NCI-H526 treated with DMSO at 0.1 percent for 48 hours (cell line): ENCODE measurements around the gene NBEAL2.
"Not testable (repeated sequence)": the region's sequence is repeated elsewhere in the genome, so short reads cannot be mapped to it uniquely, and the experiment has no call there.

Source experiments
- DNase-seq: peaks from one replicate; lab custom pipeline; 2025; lab: John Stamatoyannopoulos, UW

NBEAL2 gene

DNA sequence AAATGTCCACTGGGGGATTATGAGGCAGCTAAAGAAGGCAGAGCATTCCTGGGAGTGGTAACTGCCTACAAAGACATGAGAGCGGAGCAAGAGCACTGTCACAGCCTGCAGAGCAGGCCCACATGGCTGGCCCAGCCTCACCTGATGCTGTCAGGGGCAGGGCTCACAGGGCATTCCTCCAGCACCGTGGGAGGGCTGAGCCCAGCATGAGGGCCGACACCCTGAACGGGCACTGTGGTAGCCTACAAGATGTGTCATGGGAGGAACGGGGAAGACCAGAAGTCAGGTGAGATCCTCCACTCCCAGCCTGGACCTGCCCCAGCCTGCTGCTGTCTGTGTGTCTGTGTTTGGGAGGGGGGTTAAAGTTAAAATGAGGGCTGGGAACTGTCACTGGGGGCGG is 33.0 kb upstream of the NBEAL2 start:
- DNase-seq = no peak

DNA sequence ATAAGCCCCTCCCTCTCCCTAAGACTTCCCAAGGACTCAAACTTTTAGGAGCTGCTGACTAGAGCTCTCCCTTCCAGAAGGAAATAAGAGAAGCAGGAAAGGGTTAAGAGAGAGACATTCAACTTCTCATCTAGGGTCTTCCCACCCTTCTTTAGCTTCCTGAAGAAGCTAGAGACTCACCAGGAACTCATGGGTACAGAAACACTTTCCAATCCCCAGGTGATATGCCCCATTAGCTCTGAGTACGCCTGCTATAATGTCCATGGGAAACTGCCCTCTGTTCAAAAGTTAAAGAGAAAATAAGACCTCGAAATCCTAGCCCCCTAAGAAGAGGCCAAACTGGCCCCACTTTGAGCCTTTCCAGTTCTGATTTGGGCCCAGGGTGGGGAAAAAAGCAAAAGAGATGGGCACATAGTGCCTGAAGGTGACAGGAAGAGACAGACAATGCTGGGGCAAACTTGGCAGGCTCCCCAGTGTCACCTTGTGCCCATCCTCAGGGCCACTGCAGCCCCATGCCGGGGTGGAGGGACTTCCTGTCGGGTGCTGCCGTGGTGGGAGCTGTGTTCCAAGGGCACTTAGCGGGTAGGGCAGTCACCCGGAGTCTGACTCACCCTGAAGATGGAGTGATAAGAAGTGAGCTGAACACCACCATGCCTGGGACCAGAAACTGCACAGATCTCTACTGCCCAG is 32.5 kb upstream of the NBEAL2 start:
- no peak for DNase-seq

DNA sequence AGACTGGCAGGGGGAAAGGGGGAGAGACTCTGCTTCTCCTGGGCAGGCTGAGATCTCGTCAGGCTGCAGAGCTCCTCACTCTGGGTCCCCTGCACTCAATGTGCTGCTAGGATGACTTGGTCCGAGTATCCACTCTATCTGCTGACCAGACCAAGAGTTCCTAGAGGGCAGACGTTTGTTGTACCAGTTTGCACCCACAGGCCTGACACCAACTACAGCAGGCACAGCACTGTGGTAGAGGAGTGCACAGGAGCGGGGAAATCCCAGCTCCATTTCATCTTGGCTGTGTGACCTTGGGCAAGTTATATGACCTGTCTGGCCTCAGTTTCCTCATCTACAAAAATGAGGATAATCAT is 31.9 kb upstream of the NBEAL2 start:
- DNase-seq = no peak

DNA sequence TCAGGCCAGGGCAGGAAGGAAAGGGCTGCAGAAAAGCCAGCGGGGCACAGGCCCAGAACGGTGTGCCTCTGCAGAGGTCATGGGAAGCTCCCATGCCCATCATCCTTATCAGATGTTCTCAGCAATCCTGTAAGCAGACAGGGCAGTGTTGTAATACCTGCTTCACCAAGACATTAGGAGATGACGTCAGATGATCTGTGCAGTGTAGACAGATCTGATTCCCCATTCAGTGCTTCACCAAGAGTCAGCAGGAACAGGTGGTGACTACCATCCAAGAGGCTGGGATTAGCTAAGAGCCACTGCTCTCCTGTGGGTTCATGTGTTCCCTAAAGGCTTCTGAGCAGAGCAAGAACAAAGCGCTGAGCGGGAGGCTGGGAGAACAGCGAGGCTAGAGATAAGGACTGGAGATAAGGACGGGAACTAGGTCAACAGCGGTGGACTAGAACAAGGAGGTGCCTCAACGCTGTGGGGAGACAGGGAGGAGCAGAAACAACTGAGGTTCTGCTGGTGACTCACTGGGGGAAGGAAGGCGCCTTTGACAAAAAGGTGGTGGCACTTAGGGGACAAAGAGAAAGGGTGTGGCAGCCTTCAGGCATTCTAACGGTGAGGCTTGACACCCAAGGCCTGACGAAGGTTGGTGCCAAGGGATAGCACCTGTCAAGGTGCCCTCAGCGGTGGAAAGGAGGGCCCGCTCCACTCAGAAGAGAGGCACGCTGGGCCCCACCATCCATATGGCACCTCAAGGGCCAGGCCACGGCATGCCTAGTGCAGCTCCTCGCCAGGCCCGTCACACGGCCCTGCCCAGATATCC is 31.3 kb upstream of the NBEAL2 start:
- no peak for DNase-seq

DNA sequence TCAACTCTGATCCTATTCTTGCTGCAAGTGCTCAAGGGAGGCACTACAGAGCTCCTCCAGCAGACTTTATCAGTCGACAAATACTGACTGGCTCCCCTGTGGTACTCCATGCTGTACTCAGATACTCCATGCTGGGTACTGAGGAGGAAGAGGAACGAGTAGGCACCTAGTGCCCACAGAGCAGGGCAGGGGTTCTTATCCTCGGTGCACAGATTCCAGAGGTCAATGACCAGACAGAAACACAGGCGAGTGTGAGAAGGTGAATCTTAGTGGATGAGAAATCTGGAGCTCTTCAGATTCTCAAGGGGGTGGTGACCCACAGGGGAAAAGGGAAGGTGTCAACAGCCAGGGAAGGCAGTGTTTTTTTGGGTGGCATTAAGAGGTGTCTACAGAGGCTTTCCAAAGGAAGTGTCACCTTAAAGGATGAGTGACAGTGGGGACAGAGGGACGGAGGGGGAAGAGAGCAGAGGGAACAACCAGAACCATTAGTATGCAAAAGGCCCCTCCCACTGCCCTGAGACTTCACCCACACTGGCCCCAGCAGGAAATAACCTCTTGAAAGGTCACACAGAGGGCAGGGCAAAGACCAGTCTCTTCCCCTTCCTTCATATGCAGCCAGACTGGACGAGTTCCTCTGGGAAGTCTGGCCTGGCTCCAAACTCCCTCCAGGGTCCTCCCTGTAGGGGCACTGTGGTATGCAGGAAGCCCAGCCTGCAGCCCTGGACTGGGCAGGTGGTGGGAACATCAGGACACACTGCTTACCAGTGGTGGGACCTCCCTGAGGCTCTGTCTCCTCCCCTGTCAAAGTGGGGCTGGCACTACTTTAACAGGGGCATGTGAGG is 30.4 kb upstream of the NBEAL2 start:
- DNase-seq = no peak

DNA sequence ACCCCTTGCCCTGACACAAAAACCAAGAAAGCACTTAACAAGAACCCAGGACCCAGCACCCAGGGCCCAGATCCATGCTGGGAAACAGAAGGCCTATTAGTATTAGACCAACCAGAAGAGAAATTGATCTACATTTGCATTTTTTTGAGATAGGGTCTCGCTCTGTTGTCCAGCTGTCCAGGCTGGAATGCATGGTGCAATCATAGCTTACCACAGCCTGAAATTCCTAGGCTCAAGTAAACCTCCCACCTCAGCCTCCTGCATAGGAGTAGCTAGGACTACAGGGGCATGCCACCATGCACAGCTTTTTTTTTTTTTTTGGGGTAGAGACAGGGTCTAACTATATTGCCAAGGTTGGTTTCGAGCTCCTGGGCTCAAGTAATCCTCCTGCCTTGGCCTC is 29.3 kb upstream of the NBEAL2 start:
- no peak for DNase-seq

DNA sequence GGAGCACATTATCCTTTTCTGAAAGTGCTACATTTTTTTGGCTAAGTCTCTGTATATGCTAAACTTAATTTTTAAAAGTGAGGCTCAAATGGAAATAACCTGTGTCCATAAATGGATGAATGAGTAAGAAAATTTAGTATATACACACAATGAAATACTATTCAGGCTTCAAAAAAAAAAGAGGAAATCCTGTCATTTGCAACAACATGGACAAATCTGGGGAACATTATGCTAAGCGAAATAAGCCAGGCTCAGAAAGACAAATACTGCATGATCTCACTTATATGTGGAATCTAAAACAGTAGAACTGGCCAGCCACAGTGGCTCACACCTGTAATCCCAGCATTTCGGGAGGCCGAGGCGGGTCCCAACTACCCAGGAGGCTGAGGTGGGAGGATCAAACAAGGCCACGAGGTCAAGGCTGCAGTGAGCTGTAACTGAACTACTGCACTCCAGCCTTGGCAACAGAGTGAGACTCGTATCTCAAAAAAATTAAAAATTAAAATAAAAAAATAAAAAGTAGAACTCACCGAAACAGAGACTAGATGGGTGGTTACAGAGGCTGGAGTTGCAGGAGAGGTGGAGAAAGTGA is 28.7 kb upstream of the NBEAL2 start:
- DNase-seq = no peak

DNA sequence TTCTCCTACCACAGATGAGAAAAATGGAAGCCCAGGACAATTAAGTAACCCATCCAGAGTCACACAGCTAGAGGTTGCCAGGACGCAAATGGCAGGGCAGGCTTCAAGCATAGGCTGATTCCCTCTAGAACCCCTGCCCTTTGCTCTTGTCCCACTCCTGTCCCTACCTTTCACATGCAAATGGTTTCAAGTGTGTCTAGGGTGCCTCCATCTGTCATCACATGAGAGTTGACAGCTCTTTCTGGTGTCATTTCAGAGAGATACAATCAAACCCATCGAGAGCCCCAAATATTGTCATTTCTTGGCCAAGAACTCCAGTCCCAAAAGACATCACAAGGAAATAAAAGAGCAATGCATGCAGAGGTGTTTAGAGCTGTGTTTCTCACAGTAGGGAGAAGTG is 26.7 kb upstream of the NBEAL2 start:
- no peak for DNase-seq

DNA sequence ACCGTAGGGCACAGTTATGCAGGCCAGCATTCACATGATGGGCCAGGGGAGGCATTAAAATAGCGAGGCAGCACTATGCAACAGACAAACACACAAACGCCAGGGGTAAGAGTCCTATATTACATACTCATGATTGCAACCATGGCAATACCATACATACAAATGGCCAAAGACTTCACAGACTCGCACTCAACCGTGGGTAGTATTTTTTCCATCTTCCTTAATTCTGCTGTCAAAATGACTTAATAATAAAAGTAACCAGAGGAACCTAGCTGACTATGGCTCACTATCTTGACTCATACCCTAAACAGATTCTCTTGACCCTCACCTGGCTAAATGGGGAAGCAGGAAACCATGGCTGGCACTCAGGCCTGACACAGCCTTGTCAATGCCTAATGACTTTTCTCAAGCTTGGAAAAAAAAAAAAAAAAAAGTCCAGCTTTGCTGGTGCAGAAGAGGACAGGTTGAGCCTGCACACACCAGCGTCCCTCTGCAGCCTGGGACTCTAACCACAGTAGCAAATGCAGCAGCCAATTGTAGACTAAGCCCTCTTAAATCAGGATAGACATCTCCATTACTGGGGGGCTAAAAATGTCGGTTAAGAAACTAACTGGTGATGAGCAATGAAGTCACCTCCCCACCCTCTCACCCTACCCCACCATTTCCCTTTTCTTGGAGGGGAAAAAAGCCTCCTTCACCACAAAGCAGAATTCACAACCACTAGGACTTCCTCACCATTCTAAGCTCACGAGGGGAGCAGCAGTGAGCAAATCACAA is 26.0 kb upstream of the NBEAL2 start:
- DNase-seq = no peak

DNA sequence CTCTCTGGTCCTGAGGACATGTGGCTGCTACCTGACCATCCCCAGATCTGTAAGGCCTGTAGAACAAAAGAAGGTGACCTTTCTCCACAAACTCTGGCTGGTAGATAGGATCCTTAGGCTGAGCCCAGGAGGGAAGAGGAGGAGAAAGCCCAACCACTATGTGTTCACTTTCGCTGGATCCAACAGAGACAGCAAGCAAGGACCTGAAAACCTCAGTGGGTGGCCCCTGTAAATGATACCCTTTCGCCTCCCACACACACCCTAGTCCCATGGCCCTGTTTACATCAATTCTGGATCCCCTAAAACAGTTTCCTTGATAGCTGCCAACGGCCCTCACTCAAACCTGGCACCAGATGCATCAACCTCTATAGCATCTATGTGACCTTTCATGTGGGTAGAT is 25.3 kb upstream of the NBEAL2 start:
- no peak for DNase-seq

DNA sequence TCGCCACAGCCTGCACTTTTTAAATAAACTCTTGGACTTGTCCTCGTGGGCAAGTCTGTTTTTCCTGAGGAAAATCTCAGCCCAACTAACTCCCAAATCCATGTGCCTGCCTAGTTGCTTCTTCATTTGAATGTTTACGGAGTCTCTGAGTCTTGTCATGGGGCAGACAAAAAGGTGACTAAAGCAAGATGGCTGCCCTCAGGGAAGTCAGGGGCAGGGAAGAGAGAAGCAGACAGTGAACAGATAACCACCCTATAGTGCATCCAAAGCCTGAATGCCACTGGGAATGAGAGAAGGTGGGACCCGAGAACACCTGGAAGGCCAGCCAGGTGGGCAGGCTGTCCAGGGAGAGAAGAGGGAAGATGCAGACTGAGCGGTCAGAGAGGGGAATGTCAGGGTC is 24.3 kb upstream of the NBEAL2 start:
- no peak for DNase-seq

DNA sequence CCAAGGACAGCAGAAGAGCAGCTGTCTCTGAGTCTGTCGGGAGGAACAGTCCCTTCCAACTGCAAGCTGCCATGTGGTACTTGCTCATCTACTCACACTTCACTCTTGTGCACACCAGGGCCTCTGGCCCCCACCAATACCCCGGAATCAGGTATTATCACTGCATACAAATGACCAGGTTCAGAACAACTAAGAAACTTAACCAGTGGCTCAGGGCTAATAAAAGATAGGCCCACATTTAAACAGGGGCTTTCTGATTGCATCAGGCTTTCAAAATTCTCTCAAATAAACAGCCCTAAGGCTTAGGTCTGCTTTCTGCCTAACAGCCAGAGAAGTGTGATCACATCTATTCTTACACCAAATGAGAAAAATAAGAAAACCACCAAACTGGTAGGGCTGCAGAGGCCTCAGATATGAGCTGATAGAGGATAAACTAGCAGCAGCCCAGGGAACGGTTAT is 23.6 kb upstream of the NBEAL2 start:
- no peak for DNase-seq

DNA sequence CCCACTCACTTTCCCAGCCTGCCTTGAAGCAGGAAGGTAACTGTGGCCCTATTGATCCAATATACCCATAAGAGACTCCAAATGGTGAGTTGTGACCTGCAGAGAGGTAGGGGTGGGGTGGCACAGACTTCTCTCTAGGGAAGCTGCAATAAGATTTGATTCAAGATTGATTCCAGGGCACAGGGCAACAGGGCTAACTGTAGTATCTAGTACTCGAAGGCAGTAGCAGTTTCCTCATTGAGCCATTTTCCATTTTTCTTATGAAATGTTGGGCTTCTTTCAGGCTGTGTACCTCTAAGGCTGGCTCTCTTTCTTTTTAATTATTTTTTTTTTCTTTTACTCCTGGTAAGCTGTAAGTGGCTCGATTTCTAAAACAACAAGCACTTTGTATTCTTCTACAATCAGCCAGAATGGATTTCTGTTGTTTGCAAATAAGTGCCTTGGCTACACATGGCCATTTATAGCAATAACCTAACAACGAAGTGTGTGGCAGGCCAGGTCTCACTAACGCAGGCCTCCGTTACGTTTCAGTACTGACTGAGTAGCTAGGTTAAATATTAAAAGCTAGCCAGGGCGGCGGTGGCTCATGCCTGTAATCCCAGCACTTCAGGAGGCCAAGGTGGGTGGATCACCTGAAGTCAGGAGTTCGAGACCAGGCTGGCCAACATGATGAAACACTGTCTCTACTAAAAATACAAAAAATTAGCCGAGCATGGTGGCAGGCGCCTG is 22.2 kb upstream of the NBEAL2 start:
- no peak for DNase-seq

DNA sequence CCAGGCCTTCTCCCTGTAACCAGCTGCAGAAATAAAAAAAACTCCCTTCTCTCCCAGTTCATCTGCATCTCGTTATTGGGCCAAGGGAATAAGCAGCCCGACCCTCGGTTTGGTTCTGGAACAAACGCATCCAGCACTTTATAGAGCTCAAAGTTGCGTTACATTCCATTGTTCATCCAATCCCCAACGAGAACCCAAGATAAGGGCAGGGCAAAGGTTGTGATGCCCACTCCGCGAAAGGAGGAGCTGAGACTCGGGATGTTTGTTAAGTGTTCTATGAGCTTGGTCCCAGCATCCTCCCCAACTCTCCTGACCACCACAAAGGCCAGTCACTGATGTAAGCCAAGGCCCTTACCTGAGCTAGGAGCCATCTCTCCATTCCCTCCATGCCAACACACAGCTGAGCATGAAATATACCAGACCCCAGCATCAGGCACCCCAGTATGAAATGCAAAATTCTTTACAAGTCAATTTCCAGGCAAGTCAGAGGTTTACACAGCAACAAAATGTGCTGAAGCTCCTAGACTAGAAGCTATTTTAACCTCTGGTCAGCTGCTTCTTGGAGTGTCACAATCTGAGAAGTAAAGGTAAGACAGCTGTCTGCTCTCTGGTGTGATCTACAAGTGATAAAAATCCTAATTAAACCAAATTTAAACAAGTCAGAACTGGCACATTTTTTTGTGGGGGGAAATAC is 20.9 kb upstream of the NBEAL2 start:
- DNase-seq = no peak

DNA sequence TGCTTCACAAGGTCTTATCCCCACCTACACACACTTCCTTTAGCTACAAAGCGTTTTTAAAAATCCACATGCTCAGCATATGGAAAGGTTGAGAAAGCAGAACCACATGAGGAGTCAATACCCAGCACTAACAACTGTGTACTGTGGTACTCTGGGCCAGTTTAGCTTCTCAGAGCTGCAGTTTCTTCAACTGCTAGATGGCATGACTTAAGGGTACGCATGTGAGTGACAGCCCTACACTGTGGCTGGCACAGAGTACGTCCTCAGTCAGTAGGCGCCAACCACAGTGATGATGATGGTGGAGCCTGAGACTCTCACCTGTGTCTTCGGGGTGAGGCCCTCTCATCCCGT is 20.3 kb upstream of the NBEAL2 start:
- no peak for DNase-seq

DNA sequence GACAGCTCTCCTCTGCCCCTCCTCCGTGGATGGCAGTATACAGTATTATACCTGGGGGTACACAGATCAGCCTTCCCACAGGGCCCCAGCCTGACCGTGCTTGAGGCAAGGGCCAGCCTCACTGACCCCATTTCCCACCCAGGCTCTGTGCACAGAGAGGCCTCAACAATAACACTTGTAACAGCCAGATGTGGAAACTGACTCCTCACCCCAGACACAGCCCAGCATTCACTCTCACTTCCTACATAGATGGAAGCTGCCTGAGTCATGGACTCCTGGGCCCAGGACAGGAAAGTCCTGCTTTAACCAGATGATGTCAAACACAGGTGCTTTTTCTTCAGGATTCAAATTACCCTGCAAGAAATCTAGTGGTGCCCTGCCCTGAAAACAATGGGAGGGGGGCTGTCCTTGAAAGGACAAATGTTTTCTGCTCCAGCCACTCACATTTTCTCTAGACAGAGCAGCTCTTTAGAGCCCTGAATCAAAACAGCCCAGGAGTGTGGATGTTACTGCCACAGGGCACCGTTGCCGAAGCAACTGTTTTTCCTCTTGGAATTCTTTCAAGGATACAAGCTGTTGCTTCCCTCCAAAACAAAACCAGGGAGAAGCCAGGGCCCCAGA is 19.3 kb upstream of the NBEAL2 start:
- DNase-seq = no peak

DNA sequence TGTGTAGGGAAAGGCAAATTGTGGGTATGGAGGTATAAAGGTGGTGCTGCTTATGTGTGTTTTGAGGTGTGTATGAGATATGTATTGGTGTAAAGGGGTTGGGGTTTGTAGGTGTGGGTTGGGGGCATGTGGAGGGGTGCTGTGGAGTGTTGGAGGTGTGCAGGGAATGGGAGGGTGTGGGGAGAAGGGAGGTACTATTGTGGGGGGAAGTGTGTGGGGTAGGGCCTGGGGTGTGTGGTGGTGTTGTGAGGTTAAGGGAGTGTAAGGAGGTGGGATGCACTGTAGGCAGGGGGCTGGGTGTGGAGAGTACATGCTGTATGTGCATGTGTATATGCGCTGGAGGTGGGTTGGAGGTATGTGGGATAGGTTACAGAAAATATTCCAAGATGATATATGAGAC is 18.6 kb upstream of the NBEAL2 start:
- no peak for DNase-seq

DNA sequence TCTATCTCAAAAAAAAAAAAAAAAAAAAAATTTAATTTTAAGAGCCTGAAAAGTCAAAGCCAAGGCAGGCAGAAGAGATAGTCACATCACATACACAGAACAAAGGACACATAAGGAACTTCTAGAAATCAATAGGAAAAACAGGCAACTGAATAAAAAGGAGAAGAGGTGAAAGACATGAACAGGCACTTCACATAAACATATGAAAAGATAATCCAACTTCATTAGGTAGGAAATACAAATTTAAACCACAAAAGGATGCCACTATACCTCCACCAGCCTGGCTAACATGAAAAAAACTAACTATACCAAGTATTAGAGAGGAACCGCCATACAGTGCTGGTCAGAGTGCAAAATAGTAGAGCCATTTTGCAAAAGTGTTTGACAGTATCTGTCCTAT is 17.0 kb upstream of the NBEAL2 start:
- DNase-seq = no peak

DNA sequence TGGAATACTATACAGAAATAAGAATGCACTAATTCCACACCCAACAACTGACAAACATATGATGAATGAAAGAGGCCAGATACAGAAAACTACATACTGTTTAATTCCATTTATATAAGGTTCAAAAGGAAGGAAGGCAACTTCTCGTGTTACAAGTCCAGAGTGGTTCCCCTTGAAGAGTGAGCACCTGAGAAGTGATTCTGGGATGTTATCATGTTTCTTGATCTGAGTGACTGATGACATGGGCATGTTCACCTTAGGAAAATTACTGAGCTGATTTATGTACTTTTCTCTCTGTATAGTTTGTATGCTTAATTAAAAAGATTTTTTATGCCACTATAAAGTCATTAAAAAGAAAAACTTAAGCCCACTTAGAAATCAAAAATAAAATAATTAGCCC is 16.5 kb upstream of the NBEAL2 start:
- DNase-seq = no peak

DNA sequence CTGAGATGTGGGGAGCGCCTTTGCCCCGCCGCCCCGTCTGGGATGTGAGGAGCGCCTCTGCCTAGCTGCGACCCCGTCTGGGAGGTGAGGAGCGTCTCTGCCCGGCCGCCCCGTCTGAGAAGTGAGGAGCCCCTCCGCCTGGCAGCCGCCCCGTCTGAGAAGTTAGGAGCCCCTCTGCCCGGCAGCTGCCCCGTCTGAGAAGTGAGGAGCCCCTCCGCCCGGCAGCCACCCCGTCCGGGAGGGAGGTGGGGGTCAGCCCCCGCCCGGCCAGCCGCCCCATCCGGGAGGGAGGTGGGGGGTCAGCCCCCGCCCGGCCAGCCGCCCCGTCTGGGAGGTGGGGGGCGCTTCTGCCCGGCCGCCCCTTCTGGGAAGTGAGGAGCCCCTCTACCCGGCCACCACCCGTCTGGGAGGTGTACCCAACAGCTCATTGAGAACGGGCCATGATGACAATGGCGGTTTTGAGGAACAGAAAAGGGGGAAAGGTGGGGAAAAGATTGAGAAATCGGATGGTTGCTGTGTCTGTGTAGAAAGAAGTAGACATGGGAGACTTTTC is 15.4 kb upstream of the NBEAL2 start:
- not testable (repeated sequence) for DNase-seq
